GM19452 (cell line): ENCODE data around the gene PHF1.
A peak's percentile ranks its signal among the peaks of the same experiment; 100 is the strongest.

Experiments
- ATAC-seq: cut with Tn5 transposase; IDR thresholded peaks from one replicate; pipeline ENCODE4 v1.9.1; 2021; ENCODE audit not compliant: unreplicated experiment

PHF1 gene

DNA sequence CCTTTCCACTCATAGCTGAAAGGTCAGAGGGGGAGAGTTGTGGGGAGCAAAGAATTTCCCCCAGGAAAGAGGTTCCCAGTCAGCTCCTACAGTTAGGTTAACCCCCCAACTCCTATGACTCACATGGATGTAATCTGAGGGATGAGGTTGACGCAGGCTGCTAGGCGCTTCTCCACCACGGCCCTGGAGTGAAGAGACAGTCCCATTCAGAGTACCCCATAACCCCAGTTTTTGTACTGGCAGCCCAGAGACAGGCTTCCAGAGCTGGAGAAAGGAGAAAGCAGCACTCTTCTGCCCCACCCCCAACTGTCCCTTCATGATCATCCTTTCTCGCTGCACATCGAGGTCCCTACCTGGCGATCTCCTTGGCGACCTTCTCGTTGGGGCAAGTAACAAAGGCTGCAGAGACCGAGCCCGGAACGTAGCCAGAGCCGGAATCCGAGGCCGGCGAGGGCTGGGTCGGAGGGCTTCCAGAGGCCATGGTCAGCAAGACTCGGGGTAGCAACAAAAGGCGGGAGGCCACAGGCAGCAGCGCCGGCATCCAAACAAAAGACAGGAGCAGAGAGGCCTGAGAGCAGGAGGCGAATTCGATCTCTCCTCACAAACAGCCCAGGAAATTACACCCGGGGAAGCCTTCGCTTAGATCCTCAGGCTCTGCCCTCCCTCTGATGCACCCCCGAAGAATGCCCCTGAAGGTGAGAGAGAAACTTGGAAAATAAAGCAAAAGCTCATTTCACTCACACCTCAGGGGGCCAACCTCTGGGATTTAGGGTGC lies 6.5 kb downstream of the PHF1 start:
- no peak for ATAC-seq

DNA sequence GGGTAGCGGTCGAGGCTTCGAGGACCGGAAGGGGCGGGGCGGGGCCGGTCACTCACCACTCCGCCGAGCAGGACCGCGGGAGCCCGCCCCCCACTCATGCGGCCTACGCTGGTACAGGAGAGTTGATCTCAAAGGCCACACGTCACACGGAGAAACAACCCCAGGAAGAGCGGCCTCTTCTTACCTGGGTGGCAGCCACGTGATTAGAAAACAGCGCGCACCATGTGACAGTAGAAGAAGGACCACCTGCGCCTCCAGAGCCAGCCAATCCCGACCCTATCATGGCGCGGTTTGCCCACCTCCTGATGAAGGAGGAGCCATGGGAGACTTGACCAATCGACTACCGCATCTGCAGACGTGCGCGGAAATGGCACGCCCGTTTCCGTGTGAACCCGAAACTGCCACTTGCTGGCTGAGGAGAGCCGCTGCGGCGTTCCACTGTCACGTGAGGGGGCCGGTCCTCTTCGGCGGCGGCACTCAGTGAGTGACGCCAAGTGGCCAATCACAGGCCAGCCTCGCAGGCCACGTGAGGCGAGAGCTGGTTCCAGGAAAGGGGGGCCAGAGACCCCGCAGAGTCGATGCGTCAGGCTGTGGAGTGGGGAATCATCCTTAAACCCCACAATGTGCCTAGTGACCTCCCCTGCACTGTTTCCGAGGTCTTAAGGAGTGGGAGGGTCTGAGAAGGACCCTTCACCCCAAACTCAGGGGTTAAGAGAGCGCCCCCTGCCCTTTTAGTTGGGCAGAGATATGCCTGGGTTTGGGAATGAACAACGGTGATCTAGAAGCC lies 7.3 kb downstream of the PHF1 start, which contains the start of gene CUTA:
Gene CUTA (minus strand): TSS at position 205 of the 787 bp plus-strand sequence. CDS start 107 bp downstream, at position 98.
- peak; percentile 88 for ATAC-seq

DNA sequence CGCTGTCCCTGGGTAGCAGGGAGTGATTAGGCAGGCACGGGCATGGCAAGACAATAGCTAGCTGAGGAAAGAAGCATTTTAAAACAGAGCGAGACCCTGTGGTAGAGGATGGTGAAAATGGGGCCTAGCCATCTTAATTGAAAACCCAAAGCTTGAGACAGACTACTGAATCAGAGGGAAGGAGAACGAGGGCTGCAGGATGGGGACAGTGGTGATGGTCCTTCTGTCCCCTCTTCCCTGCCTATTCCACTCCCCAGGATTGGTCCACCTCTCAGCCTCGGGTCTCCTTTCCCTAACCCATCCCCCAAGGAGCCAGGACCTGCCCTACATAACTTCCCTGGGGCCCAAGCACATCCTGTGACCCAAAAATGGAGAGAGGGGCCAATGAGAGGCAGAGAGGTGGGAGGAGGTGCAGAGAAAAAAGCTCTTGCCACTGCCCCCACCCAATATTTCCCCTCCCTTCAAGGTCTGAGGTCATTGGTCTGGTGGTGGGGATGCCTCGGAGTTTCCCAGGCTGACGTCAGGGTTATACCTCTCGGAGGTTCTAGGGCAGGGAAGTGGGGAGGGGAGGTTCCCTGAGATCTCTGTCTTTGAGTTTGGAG lies 8.0 kb downstream of the PHF1 start:
- no peak for ATAC-seq

- ATAC-seq, result no peak
Measured at GRCh38 chr6:33419580-33420490, 9.0 kb downstream of the PHF1 start, which contains the start of gene SYNGAP1. Gene SYNGAP1 (plus strand): TSS chr6:33420065. CDS start chr6:33420265, 200 bp downstream.

DNA sequence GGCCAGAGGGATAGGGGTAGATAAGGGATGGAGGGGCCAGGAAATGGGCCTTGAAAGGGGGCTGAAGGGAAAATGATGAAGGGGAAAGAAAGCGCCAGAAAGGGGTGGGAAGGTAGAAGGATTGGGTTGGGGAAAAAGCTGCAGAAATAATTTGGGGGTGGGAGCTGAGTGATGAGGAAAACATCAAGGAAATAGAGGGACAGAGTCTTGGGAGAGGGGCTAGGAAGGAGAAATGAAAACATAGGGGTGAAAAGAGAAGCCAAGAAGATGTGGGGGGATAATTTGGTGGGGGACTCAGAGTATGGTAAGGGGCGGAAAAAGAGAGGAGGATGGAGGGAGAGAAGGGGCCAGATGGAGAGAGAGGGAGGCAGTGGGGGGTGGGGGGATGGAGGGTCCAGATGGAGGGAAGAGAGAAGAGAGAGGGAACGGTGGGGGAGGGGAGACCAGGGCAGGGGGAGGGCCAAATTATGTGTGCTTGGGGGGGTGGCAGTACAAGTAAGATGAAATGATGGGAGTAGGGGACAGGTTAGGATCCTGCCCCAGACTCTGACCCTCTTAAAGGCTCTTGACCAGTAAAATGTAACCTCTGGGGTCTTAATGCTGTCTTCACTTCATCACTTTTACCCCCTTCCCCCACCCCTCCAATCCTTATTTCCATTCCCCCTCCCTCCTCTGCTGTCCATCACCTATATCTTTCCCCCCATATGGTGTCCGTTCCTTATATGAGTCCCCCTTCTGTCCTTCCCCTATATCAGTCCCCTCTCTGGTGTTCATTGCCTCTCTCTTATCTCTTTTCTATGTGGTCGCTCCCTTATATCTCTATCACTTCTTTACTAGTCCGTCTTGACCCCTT lies 9.9 kb downstream of the PHF1 start:
- ATAC-seq, result no peak

- ATAC-seq, result no peak
Measured at GRCh38 chr6:33421344-33421643, 10.5 kb downstream of the PHF1 start.

- ATAC-seq, result no peak
Measured at GRCh38 chr6:33423777-33424176, 13.0 kb downstream of the PHF1 start.

- ATAC-seq, result no peak
Measured at GRCh38 chr6:33424855-33425667, 14.2 kb downstream of the PHF1 start.

DNA sequence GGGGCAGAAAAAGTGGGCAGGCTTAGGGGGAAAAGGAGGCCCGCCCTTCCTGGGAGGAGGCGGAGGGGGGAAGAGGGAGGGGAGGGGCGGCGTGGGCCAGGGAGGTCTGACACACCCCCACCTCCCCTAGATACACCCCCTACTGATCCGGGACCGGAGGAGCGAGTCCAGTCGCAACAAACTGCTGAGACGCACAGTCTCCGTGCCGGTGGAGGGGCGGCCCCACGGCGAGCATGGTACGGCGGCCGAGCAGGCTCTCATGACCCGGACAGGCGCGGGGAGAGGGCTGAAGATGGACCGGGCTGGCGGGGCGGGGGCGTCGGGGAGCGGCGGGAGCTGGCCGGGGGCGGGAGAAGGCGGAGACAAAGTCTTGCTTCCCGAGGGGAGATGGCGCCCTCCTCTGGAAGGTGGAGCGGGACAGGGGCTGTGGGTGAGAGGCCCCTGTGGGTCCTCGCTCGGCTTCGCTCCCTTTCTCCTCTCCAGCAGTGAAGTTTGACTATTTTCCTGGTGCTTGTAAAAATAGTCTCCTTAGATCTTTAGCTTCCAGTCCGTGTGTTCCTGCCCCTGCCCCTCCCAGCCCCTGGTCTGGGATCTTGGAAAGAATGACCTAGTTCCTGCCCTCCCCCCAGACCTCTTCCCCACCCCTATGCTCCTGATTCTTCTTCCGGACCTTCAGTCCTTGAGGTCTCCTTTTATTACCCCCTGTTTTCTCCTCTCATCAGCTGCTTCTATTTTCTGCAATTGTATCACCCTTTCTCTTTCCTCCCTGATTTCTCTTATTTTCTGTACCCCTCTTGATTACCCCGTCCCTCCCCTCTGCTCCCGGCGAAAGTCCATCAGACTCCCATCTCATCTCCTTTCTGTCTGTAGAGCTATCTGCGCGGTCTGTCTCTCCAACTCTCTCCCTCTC lies 15.1 kb downstream of the PHF1 start:
- peak; percentile 38 for ATAC-seq

- no peak for ATAC-seq
Measured at GRCh38 chr6:33426590-33427511, 16.0 kb downstream of the PHF1 start.

DNA sequence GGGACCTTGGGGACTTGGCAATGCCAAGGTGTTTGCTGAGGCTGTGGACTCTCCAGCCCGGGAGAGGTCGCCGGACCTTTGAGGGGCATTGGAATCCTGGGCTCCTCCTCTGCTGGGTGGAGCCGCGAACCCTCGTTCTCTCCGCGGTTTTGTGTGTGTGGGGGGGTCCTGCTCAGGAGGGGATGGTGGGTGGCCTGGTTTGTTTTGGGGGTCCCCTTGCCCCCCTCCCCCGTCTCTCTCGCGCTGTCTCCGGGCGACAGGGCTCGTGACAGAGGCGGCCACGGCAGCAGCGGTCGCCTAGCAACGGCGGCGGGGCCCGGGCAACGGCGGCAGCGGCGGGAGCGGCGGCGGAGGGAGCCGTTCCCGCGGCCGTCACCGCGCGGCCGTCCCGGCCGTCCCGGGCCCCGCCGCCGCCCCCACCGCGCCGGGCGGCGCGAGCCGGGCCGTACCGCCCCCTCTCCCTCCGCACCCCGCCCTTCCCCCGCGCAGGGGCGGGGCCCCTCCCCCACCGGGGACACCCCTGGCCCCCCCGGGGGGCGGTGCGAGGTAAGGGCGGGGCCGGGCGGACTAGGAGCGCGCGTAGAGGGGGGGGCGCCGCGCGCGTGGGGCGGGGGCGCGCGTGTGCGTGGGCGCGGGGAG lies 16.9 kb downstream of the PHF1 start:
- no peak for ATAC-seq

- ATAC-seq, result no peak
Measured at GRCh38 chr6:33428224-33428965, 17.6 kb downstream of the PHF1 start.

- no peak for ATAC-seq
Measured at GRCh38 chr6:33428966-33429749, 18.3 kb downstream of the PHF1 start.

DNA sequence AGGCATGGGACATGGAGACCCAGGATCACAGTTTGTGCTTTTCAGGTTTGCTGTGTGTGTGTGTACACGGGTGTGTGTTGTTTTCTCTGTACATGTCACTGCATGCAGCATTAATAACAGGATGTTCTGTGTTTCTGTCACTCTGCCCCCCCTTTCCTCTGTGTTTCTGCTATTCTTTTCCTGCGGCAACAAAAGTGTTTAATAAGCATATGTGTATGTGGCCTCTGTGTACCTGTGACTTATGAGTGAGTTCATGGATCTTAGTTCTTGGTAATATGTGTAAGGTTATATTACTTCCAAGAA lies 18.9 kb downstream of the PHF1 start:
- no peak for ATAC-seq

GRCh38 chr6:33430334-33430733 lies 19.5 kb downstream of the PHF1 start:
- ATAC-seq, result no peak
